NCI-H226 (cell line): ENCODE measurements around the gene MT1F.
"Not testable (repeated sequence)": the region's sequence is repeated elsewhere in the genome, so short reads cannot be mapped to it uniquely, and the experiment has no call there.

Experiments
- DNase-seq: peaks from one replicate; pipeline ENCODE4 v3.0.0-alpha.2; 2015

Gene MT1F

GRCh38 chr16:56645838-56646237 lies 11.9 kb upstream of the MT1F start:
- no peak for DNase-seq

GRCh38 chr16:56647641-56648431 lies 9.9 kb upstream of the MT1F start:
- no peak for DNase-seq

- DNase-seq, result no peak
Observed at GRCh38 chr16:56649271-56649670, 8.5 kb upstream of the MT1F start.

GRCh38 chr16:56649820-56650219 lies 7.9 kb upstream of the MT1F start:
- no peak for DNase-seq

- DNase-seq, result no peak
Observed at GRCh38 chr16:56651586-56651985, 6.2 kb upstream of the MT1F start, which contains the start of gene MT1B. Gene MT1B (plus strand): TSS chr16:56651886. CDS start chr16:56651954, 68 bp downstream.

- no peak for DNase-seq
Observed at GRCh38 chr16:56652600-56652999, 5.2 kb upstream of the MT1F start.

GRCh38 chr16:56653218-56653617 lies 4.5 kb upstream of the MT1F start:
- no peak for DNase-seq

GRCh38 chr16:56658327-56658875 lies 642 bp downstream of the MT1F start:
- DNase-seq, result no peak

- no peak for DNase-seq
Observed at GRCh38 chr16:56662357-56663354, 4.9 kb downstream of the MT1F start.

- DNase-seq, result no peak
Observed at GRCh38 chr16:56664506-56664905, 6.7 kb downstream of the MT1F start.

- not testable (repeated sequence) for DNase-seq
Observed at GRCh38 chr16:56665286-56666261, 7.8 kb downstream of the MT1F start.

GRCh38 chr16:56667581-56668571 lies 10.1 kb downstream of the MT1F start, which contains the start of gene MT1G:
Gene MT1G (minus strand): TSS chr16:56668065. CDS start chr16:56667993, 72 bp downstream.
- DNase-seq, result no peak

- DNase-seq, result no peak
Observed at GRCh38 chr16:56669005-56669839, 11.5 kb downstream of the MT1F start, which contains the start of gene MT1H. Gene MT1H (plus strand): TSS chr16:56669814. CDS start chr16:56669885, 71 bp downstream.

GRCh38 chr16:56669840-56670619 lies 12.3 kb downstream of the MT1F start:
- no peak for DNase-seq

GRCh38 chr16:56670620-56670934 lies 12.8 kb downstream of the MT1F start:
- DNase-seq, result no peak

GRCh38 chr16:56671691-56672090 lies 13.9 kb downstream of the MT1F start:
- not testable (repeated sequence) for DNase-seq

GRCh38 chr16:56672171-56672570 lies 14.4 kb downstream of the MT1F start:
- not testable (repeated sequence) for DNase-seq

GRCh38 chr16:56672761-56673536 lies 15.2 kb downstream of the MT1F start:
- DNase-seq, result no peak
